A549 (cell line): ENCODE results near the gene BSCL2.

ENCODE experiments used
- BHLHE40 ChIP-seq: IDR thresholded peaks from 2 replicates; pipeline ENCODE4 v1.6.1; 2012; ENCODE audit warnings: low read depth, low read length, inconsistent platforms
- CHD4 ChIP-seq: fragments of 200-600 bp; sonication (generic); IDR thresholded peaks from 2 replicates; pipeline ENCODE4 v1.6.1; 2016; ENCODE audit warnings: antibody characterized with exemption, mild to moderate bottlenecking, borderline replicate concordance
- FOSB ChIP-seq: fragments of 250-450 bp; sonication (Bioruptor Pico); IDR thresholded peaks from 2 replicates; pipeline ENCODE4 v1.5.0; 2020; ENCODE audit warnings: mild to moderate bottlenecking, moderate library complexity
- HDAC2 ChIP-seq: fragments of 200-600 bp; sonication (generic); IDR thresholded peaks from 2 replicates; pipeline ENCODE4 v1.6.1; 2016
- JUN ChIP-seq, 2 experiments: fragments of >200 bp; sonication (Bioruptor Twin); formaldehyde crosslinking; IDR thresholded peaks; 2 replicates in 1 of 2; 3 replicates in 1 of 2; pipeline ENCODE4 v1.6.1; 2016 to 2017
- MAZ ChIP-seq: fragments of 150-350 bp; IDR thresholded peaks from 2 replicates; pipeline ENCODE4 v1.6.1; 2014; ENCODE audit warnings: antibody characterized with exemption, low read depth, low read length, borderline replicate concordance
- POLR2A ChIP-seq: IDR thresholded peaks from 2 replicates; pipeline ENCODE4 v1.6.1; 2012; ENCODE audit warnings: mild to moderate bottlenecking, low read length
- RCOR1 ChIP-seq: fragments of 150-350 bp; IDR thresholded peaks from 2 replicates; pipeline ENCODE4 v1.6.1; 2014; ENCODE audit warnings: antibody characterized with exemption, low read length, low read depth
- TF ChIP-seq, protein P1 (sequence below): fragments of >200 bp; sonication (Bioruptor Twin); formaldehyde crosslinking; IDR thresholded peaks from 3 replicates; pipeline ENCODE4 v1.5.1; 2016
- TF ChIP-seq, protein P2 (sequence below): fragments of 450-650 bp; IDR thresholded peaks from 2 replicates; pipeline ENCODE4 v1.6.1; 2014; ENCODE audit warnings: antibody characterized with exemption
- TF ChIP-seq, protein P3 (sequence below): IDR thresholded peaks from 2 replicates; pipeline ENCODE4 v1.6.1; 2012

DNA sequence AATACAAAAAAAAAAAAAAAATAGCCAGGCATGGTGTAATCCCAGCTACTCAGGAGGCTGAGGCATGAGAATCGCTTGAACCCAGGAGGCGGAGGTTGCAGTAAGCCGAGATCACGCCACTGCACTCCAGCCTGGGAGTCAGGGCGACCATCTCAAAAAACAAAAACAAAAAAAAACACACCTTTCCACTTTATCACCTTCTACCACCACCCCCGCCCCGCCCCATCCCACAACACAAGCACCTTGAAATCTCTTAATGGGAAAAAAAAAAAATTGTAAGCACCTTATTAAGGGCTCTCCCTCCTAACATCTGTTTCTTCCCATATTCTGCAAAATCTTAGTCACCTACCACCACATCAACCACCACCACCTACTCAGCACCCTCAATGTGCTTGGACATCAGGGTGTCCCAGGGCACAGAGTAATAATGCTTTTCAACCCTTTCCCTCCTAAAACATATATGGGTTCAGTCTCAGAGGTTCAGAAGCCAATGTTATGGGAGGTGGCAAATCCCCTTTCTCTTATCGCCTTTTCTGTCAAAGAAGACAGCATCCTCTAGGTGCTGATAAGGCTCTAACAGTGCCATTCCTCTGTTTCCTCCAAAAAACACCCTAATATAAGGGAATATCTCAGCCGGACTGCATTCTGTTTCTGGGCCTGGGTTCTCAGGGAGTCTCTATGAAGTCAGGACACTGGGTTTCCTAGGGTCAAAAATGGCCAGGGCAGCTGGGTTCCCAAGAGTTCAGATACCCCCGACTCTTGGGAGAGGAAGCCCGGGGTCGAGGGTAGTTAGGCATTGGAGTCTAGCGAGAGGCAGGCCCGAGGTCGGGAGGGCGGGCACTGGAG lies 54.8 kb downstream of the BSCL2 start:
- TF ChIP-seq MAZ (no peak), POLR2A (no peak), HDAC2 (no peak), RCOR1 (no peak), BHLHE40 (no peak), FOSB (CRISPR knock-in tag) (no peak), CHD4 (no peak), JUN (IDR thresholded peaks at IDR 0.05) (no peak)
- TF ChIP-seq, protein P1, sequence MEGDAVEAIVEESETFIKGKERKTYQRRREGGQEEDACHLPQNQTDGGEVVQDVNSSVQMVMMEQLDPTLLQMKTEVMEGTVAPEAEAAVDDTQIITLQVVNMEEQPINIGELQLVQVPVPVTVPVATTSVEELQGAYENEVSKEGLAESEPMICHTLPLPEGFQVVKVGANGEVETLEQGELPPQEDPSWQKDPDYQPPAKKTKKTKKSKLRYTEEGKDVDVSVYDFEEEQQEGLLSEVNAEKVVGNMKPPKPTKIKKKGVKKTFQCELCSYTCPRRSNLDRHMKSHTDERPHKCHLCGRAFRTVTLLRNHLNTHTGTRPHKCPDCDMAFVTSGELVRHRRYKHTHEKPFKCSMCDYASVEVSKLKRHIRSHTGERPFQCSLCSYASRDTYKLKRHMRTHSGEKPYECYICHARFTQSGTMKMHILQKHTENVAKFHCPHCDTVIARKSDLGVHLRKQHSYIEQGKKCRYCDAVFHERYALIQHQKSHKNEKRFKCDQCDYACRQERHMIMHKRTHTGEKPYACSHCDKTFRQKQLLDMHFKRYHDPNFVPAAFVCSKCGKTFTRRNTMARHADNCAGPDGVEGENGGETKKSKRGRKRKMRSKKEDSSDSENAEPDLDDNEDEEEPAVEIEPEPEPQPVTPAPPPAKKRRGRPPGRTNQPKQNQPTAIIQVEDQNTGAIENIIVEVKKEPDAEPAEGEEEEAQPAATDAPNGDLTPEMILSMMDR: no peak
- TF ChIP-seq, protein P2, sequence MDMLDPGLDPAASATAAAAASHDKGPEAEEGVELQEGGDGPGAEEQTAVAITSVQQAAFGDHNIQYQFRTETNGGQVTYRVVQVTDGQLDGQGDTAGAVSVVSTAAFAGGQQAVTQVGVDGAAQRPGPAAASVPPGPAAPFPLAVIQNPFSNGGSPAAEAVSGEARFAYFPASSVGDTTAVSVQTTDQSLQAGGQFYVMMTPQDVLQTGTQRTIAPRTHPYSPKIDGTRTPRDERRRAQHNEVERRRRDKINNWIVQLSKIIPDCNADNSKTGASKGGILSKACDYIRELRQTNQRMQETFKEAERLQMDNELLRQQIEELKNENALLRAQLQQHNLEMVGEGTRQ: no peak
- TF ChIP-seq, protein P3, sequence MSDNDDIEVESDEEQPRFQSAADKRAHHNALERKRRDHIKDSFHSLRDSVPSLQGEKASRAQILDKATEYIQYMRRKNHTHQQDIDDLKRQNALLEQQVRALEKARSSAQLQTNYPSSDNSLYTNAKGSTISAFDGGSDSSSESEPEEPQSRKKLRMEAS: no peak
